Activated CD4-positive, alpha-beta T cell treated with anti-CD3 and anti-CD28 coated beads for 4 hours (primary cell): Measurements from ENCODE around the gene KDM6B.
A peak's percentile ranks its signal among the peaks of the same experiment; 100 is the strongest.
"Not testable (repeated sequence)": the region's sequence is repeated elsewhere in the genome, so short reads cannot be mapped to it uniquely, and the experiment has no call there.

ENCODE experiments used
- DNase-seq, 2 donors: peaks; one replicate each; pipeline ENCODE4 v3.0.0-alpha.2; 2020

KDM6B gene

GRCh38 chr17:7852919-7853690 lies 19.1 kb downstream of the KDM6B start:
- peak; percentile 22 to 34 for DNase-seq

- peak; percentile 32 to 44 for DNase-seq
Measured at GRCh38 chr17:7853691-7854038, 19.6 kb downstream of the KDM6B start.

DNA sequence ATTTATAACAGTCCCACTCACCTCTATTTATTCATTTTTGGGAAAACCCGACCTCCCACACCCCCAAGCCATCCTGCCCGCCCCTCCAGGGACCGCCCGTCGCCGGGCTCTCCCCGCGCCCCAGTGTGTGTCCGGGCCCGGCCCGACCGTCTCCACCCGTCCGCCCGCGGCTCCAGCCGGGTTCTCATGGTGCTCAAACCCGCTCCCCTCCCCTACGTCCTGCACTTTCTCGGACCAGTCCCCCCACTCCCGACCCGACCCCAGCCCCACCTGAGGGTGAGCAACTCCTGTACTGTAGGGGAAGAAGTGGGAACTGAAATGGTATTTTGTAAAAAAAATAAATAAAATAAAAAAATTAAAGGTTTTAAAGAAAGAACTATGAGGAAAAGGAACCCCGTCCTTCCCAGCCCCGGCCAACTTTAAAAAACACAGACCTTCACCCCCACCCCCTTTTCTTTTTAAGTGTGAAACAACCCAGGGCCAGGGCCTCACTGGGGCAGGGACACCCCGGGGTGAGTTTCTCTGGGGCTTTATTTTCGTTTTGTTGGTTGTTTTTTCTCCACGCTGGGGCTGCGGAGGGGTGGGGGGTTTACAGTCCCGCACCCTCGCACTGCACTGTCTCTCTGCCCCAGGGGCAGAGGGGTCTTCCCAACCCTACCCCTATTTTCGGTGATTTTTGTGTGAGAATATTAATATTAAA lies 20.2 kb downstream of the KDM6B start:
- DNase-seq, result peak in 1 of 2 donors; percentile 24

DNA sequence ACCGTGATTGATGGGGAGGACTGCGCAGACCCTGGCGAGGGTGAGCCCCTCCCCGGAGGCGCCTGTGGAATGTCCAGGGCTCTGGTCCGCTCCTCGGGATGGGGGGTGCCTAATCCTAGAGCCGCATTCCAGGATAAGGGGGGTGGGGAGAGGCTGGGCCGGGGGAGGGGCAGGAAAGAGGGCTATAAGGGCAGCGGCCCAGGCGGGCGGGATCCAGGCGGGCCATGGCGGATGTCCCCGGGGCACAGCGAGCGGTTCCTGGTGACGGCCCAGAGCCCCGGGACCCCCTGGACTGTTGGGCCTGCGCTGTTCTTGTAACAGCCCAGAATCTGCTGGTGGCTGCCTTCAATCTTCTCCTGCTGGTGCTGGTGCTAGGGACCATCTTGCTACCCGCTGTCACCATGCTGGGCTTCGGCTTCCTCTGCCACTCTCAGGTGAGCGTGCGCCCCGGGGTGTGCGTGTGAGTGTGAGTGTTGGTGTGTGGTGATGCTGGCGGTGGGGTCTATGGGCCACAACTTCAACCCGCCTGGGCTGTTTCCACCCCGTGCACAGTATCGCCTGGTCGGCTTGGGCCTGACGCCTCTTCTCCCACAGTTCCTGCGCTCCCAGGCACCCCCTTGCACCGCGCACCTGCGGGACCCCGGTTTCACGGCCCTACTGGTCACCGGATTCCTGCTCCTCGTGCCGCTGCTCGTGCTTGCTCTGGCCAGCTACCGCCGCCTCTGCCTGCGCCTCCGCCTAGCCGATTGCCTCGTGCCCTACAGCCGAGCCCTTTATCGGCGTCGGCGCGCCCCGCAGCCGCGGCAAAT lies 21.0 kb downstream of the KDM6B start, which contains the start of gene TMEM88:
Gene TMEM88 (plus strand): TSS at position 216 of the 809 bp plus-strand sequence. CDS start 9 bp downstream, at position 225.
- DNase-seq, result peak; percentile 45 to 59

GRCh38 chr17:7855660-7856010 lies 21.6 kb downstream of the KDM6B start:
- peak; percentile 41 to 50 for DNase-seq

GRCh38 chr17:7856011-7856810 lies 22.2 kb downstream of the KDM6B start:
- DNase-seq, result peak; percentile 50 to 58

- peak; percentile 93 to 94 for DNase-seq
Measured at GRCh38 chr17:7856811-7857712, 23.0 kb downstream of the KDM6B start, which contains the start of gene NAA38. Gene NAA38, minus strand, starts transcription at chr17:7857559. Its CDS starts 96 bp downstream, at chr17:7857463.

GRCh38 chr17:7857713-7858521 lies 23.9 kb downstream of the KDM6B start, which contains the start of gene CYB5D1:
Gene CYB5D1, plus strand, starts transcription at chr17:7858003. Its CDS starts 132 bp downstream, at chr17:7858135.
- peak; percentile 89 to 90 for DNase-seq

- peak; percentile 46 to 56 for DNase-seq
Measured at GRCh38 chr17:7858522-7858810, 24.4 kb downstream of the KDM6B start.

- no peak for DNase-seq
Measured at GRCh38 chr17:7859028-7859427, 25.0 kb downstream of the KDM6B start.

GRCh38 chr17:7862692-7863437 lies 28.8 kb downstream of the KDM6B start:
- peak; percentile 31 to 50 for DNase-seq

- DNase-seq, result not testable (repeated sequence)
Measured at GRCh38 chr17:7864384-7864783, 30.4 kb downstream of the KDM6B start.

- DNase-seq, result no peak
Measured at GRCh38 chr17:7864995-7865650, 31.1 kb downstream of the KDM6B start.

- DNase-seq, result no peak
Measured at GRCh38 chr17:7867881-7868329, 33.9 kb downstream of the KDM6B start.

GRCh38 chr17:7873051-7873450 lies 39.0 kb downstream of the KDM6B start:
- no peak for DNase-seq

DNA sequence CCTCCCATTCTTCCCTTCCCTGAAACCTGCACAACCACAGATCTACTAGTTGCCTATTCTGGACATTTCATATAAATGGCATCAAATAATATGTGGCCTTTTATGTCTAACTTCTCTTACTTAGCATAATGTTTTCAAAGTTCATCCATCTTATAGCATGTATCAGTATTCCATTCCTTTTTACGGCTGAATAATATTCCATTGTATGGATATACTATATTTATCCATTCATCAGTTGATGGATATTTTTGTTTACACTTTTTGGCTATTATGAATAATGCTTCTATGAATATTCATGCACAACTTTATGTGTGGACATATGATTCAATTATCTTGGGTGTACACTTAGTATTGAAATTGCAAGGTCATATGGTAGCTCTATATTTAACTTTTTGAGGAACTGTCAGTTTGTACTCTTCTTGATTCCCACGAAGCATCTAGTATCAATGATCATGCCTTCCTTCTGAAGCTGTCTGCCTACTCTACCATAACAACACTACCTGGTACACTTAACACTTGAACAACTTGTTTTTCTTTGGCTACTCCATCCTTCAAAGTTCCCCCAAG lies 41.9 kb downstream of the KDM6B start:
- no peak for DNase-seq

- DNase-seq, result no peak
Measured at GRCh38 chr17:7878234-7878633, 44.2 kb downstream of the KDM6B start.

DNA sequence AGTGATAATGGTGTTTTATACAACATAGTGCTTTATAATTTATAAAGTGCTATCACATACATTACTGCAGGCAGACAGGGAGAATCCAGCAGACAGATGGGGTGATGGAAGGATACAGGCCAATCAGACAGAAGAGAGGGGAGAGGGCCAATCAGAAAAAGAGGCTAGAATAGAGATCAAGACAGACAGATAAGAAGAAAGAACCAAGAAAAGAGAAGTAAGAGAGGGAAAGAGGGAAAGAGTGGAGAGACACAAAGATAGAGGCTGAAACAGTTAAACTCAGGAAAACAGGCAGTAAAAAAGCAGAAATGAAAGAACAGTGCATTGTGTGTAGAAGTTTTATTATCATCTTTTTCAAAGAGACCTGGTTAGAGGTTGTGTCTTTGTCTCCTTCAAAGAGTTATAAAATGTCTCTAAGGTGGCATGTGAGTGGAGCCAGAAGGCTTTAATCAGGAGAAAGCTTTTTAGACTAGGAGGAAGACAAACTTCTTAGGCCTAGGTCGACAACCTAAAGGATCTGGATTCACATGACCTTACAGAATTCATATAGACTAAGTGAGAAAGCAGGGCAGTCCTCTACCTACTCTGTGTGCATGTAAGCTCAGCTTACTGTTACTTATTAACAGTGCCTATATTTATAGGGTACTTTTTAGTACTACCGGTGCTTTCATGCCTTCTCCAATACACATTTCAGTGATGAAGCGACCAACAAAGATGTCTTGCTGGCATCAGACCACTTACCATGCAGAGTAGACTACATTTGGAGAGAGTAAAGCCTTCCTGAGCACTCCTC lies 46.3 kb downstream of the KDM6B start:
- DNase-seq, result no peak
